B cell (primary cell): Measurements from ENCODE around the gene PHPT1. TPM values are rescaled to one million over a fixed set of nuclear protein-coding genes. Genes with fewer than 3 reads are reported as not detected.
"Not testable (repeated sequence)": the region's sequence is repeated elsewhere in the genome, so short reads cannot be mapped to it uniquely, and the experiment has no call there.

Source experiments
- ATAC-seq: fragments of 200-7000 bp; cut with Tn5 transposase; one replicate; pipeline ENCODE4 v1.10.0; 2021; ENCODE audit warnings: low read depth, mild to moderate bottlenecking, moderate number of reproducible peaks, moderate library complexity
- CTCF ChIA-PET: fragments of 350-600 bp; sonication (Branson Sonifier 250); formaldehyde crosslinking; loops from one replicate; lab custom pipeline; 2021; ENCODE audit warnings: antibody characterized with exemption, inconsistent platforms; lab: Charles Lee
- POLR2A ChIA-PET: fragments of 350-600 bp; sonication (Branson Sonifier 250); formaldehyde crosslinking; loops from one replicate; lab custom pipeline; 2021; ENCODE audit warnings: antibody characterized with exemption; lab: Charles Lee
- DNase-seq: peaks from one replicate; pipeline ENCODE4 v3.0.0; 2013
- H2AFZ ChIP-seq: 2 replicates; pipeline ENCODE4 v1.6.1; 2012; ENCODE audit warnings: mild to moderate bottlenecking, low read depth, low read length; ENCODE audit not compliant: insufficient read depth, poor library complexity, severe bottlenecking
- H3K27ac ChIP-seq, 2 donors: 1 replicate in 1 of 2; 2 replicates in 1 of 2; pipeline ENCODE4 v1.5.1; 2012 to 2013; ENCODE audit warnings: low read length in 2 of 2, mild to moderate bottlenecking in 2 of 2, moderate library complexity in 1 of 2
- H3K27me3 ChIP-seq, 4 experiments: fragments of 200-600 bp in 1 of 4; sonication (generic) in 1 of 4; replicated peaks in 1 of 4; 1 replicate in 2 of 4; 2 replicates in 2 of 4; pipeline versions ENCODE4 v1.6.1 to v1.7.0; 2013 to 2016; ENCODE audit warnings: low read length in 3 of 4, mild to moderate bottlenecking in 2 of 4, mixed read lengths in 1 of 4, moderate library complexity in 1 of 4; ENCODE audit not compliant: insufficient read depth in 4 of 4, control insufficient read depth in 3 of 4; ENCODE audit errors: control extremely low read depth in 1 of 4
- H3K36me3 ChIP-seq, 2 experiments: replicated peaks in 1 of 2; 1 replicate in 1 of 2; 2 replicates in 1 of 2; pipeline versions ENCODE4 v1.6.1 to v1.7.1; 2013; ENCODE audit warnings: low read length in 1 of 2; ENCODE audit not compliant: insufficient read depth in 2 of 2, control insufficient read depth in 1 of 2; ENCODE audit errors: control extremely low read depth in 1 of 2, extremely low read depth in 1 of 2
- H3K4me1 ChIP-seq, 2 donors: fragments of 200-600 bp in 1 of 2; sonication (generic) in 1 of 2; 1 replicate in 1 of 2; 2 replicates in 1 of 2; pipeline versions ENCODE4 v1.5.1 to v1.6.1; 2013 to 2017; ENCODE audit warnings: low read length in 2 of 2; ENCODE audit not compliant: control insufficient read depth in 2 of 2, insufficient read depth in 2 of 2
- H3K4me2 ChIP-seq: replicated peaks from 2 replicates; pipeline ENCODE3; 2012; ENCODE audit warnings: mild to moderate bottlenecking, low read depth, low read length; ENCODE audit not compliant: poor library complexity, severe bottlenecking
- H3K4me3 ChIP-seq, 5 experiments: fragments of 200-600 bp in 1 of 5; sonication (generic) in 1 of 5; 1 replicate in 3 of 5; 2 replicates in 2 of 5; pipeline versions ENCODE4 v1.5.1 to v1.7.0; 2011 to 2016; ENCODE audit warnings: low read length in 4 of 5, mild to moderate bottlenecking in 4 of 5, low read depth in 2 of 5, control low read depth in 1 of 5, moderate library complexity in 1 of 5; ENCODE audit not compliant: insufficient read depth in 1 of 5; ENCODE audit errors: control extremely low read depth in 1 of 5, extremely low read depth in 1 of 5
- H3K79me2 ChIP-seq: fragments of 200-600 bp; sonication (generic); one replicate; pipeline ENCODE4 v1.6.0; 2016; ENCODE audit warnings: low read length; ENCODE audit not compliant: control insufficient read depth, insufficient read depth
- H3K9ac ChIP-seq: fragments of 200-600 bp; sonication (generic); 2 replicates; pipeline ENCODE4 v1.6.1; 2017; ENCODE audit warnings: mild to moderate bottlenecking, low read length, moderate library complexity
- H3K9me3 ChIP-seq, 3 donors: one replicate each; pipeline versions ENCODE4 v1.6.1 to v1.7.1; 2013; ENCODE audit warnings: low read length in 2 of 3; ENCODE audit not compliant: control insufficient read depth in 2 of 3, insufficient read depth in 1 of 3; ENCODE audit errors: control extremely low read depth in 1 of 3
- H4K20me1 ChIP-seq: 2 replicates; pipeline ENCODE4 v1.6.0; 2012; ENCODE audit warnings: mild to moderate bottlenecking, low read length; ENCODE audit not compliant: insufficient read depth, control insufficient read depth, poor library complexity, severe bottlenecking
- H3K27ac Mint-ChIP-seq: one replicate; pipeline ENCODE4 v1.8.0; 2021; ENCODE audit warnings: mixed read lengths
- H3K27me3 Mint-ChIP-seq: one replicate; pipeline ENCODE4 v1.8.0; 2021; ENCODE audit warnings: mixed read lengths
- H3K4me1 Mint-ChIP-seq: one replicate; pipeline ENCODE4 v1.8.0; 2021; ENCODE audit warnings: mixed read lengths
- H3K4me3 Mint-ChIP-seq: one replicate; pipeline ENCODE4 v1.8.0; 2021; ENCODE audit warnings: mixed read lengths
- H3K9me3 Mint-ChIP-seq: one replicate; pipeline ENCODE4 v1.8.0; 2022; ENCODE audit warnings: mixed read lengths; ENCODE audit not compliant: insufficient read depth
- EZH2 ChIP-seq: IDR thresholded peaks from 2 replicates; pipeline ENCODE4 v1.6.1; 2012; ENCODE audit warnings: borderline replicate concordance, low read depth, mild to moderate bottlenecking, moderate library complexity, low read length; ENCODE audit not compliant: insufficient read depth, poor library complexity, severe bottlenecking
- WGBS: methylation state at CpG from one replicate; pipeline ENCODE4 v1.1.5; 2013; ENCODE audit warnings: missing lambda C conversion rate; ENCODE audit not compliant: insufficient coverage; 5-methylcytosine and 5-hydroxymethylcytosine counted together
- intact Hi-C: fragments of 100-400 bp; cut with micrococcal nuclease; formaldehyde crosslinking; loops from one replicate; pipeline ENCODE4 v1.10.0; 2022
- polyA plus RNA-seq: library from polyadenylated mRNA; depleted of rRNA; stranded (reverse); fragments of >200 nt; gene quantifications from 2 replicates; pipeline ENCODE4 v1.2.3, GENCODE V29; 2012
- total RNA-seq, 2 donors: library from RNA; stranded (reverse); fragments of 120-200 nt in 1 of 2; gene quantifications; 1 replicate in 1 of 2; 2 replicates in 1 of 2; pipeline versions ENCODE4 v1.2.3 to v1.2.4, GENCODE V29; 2013 to 2022
- TF ChIP-seq, protein P1 (sequence below): fragments of 200-600 bp; IDR thresholded peaks from one replicate; pipeline ENCODE4 v1.8.0; 2022; ENCODE audit warnings: antibody characterized with exemption, mild to moderate bottlenecking

PHPT1 gene
- total and polyA plus RNA-seq, 2 donors (not counting 1 experiment from before 2014, with no cell fraction given), result 36.5 to 37.2 TPM

DNA sequence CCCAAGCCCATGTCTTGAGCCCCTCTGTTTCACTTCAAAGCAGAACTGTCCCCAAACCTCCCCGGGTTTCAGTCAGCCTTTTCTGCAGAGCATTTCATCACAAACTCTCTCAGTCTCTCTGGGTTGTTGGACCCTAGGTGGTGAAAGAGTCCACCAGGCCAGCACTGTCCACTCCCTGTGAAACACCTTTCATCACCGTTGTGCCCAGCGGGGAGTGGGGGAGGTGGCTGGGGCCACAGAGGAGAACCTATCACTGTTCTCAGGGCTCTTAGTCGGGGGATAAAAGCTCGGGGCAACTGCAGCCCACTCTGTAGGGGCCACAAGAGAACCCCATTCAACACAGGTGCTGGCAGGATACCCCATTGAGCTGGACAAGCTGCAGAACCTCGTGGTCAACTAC is 46.9 kb upstream of the PHPT1 start:
- ATAC-seq (no peak), DNase-seq (no peak)
- WGBS, result 96% methylated on average over 3 of the region's 6 CpGs
- H3K4me2 ChIP-seq, result no peak overlapping the region
- TF ChIP-seq EZH2, result no peak
- TF ChIP-seq, protein P1, sequence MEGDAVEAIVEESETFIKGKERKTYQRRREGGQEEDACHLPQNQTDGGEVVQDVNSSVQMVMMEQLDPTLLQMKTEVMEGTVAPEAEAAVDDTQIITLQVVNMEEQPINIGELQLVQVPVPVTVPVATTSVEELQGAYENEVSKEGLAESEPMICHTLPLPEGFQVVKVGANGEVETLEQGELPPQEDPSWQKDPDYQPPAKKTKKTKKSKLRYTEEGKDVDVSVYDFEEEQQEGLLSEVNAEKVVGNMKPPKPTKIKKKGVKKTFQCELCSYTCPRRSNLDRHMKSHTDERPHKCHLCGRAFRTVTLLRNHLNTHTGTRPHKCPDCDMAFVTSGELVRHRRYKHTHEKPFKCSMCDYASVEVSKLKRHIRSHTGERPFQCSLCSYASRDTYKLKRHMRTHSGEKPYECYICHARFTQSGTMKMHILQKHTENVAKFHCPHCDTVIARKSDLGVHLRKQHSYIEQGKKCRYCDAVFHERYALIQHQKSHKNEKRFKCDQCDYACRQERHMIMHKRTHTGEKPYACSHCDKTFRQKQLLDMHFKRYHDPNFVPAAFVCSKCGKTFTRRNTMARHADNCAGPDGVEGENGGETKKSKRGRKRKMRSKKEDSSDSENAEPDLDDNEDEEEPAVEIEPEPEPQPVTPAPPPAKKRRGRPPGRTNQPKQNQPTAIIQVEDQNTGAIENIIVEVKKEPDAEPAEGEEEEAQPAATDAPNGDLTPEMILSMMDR, result no peak
- no peaks in the 10 kb centered on the region for H3K9me3 ChIP-seq
- peaks cover 9% of the 10 kb centered on the region for H3K79me2 ChIP-seq
- Mint-ChIP-seq H3K4me3 (no peak overlapping the region), H3K27ac (no peak overlapping the region), H3K9me3 (no peaks in the 10 kb centered on the region), H3K27me3 (no peaks in the 10 kb centered on the region), H3K4me1 (peaks cover 30% of the 10 kb centered on the region)
- H3K27me3 ChIP-seq, result peaks cover 0 to 25% (median 9%) of the 10 kb centered on the region in 4 experiments
- H3K4me1 ChIP-seq, result peaks cover 31 to 42% of the 10 kb centered on the region in 2 donors
- H3K4me3 ChIP-seq, result no peak overlapping the region
- no peak overlapping the region for H3K9ac ChIP-seq
- intact Hi-C loops, result no loop called here
- ChIA-PET CTCF (interaction anchor here (0.8 to 1.0 kb wide), 2 partner anchors 10 to 40 kb away, joined by 3 read pairs; partner anchors contain the start of gene AJM1), POLR2A (interaction anchor here (1.2 kb wide), 1 partner anchor 74 kb away, joined by 3 read pairs; no protein-coding TSS in a partner anchor)
- no peak overlapping the region for H2AFZ ChIP-seq
- H3K36me3 ChIP-seq, result no peaks in the 10 kb centered on the region
- H3K27ac ChIP-seq, result no peak overlapping the region
- H4K20me1 ChIP-seq, result peaks cover 4% of the 10 kb centered on the region

GRCh38 chr9:136803009-136803550 is 46.1 kb upstream of the PHPT1 start:
- H3K9ac ChIP-seq, DNase-seq: not testable (repeated sequence)

More at GRCh38 chr9:136803009-136803550, 46.1 kb upstream of the PHPT1 start:
- H2AFZ ChIP-seq, H4K20me1 ChIP-seq, H3K4me2 ChIP-seq, POLR2A ChIA-PET, H3K4me3 ChIP-seq, H3K27ac ChIP-seq, ATAC-seq, H3K9me3 ChIP-seq, H3K4me3 Mint-ChIP-seq, intact Hi-C loops, H3K27ac Mint-ChIP-seq, H3K79me2 ChIP-seq, H3K36me3 ChIP-seq, H3K9me3 Mint-ChIP-seq, H3K27me3 Mint-ChIP-seq: not testable (repeated sequence)
- H3K27me3 ChIP-seq, result peaks cover 0 to 21% (median 8%) of the 10 kb centered on the region in 4 experiments
- peaks cover 31 to 42% of the 10 kb centered on the region in 2 donors for H3K4me1 ChIP-seq
- CTCF ChIA-PET, result interaction anchor here (1.0 kb wide), 1 partner anchor 11 kb away, joined by 3 read pairs; no protein-coding TSS in a partner anchor
- WGBS, result 96% methylated on average over 4 of the region's 9 CpGs
- peaks cover 33% of the 10 kb centered on the region for H3K4me1 Mint-ChIP-seq
